ENCODE measurements around the gene TREML4.
"Not testable (repeated sequence)": the region's sequence is repeated elsewhere in the genome, so short reads cannot be mapped to it uniquely, and the experiment has no call there.

TREML4 gene

GRCh38 chr6:41208439-41209106, 19.6 kb upstream of the TREML4 start:
- no peak for DNase-seq

- no peak for DNase-seq
Observed at GRCh38 chr6:41209547-41210320, 18.4 kb upstream of the TREML4 start.

- no peak for DNase-seq
Observed at GRCh38 chr6:41214559-41215238, 13.4 kb upstream of the TREML4 start.

GRCh38 chr6:41215777-41216176, 12.4 kb upstream of the TREML4 start:
- DNase-seq = no peak

- DNase-seq = no peak
Observed at GRCh38 chr6:41216616-41217015, 11.5 kb upstream of the TREML4 start.

- DNase-seq = no peak
Observed at GRCh38 chr6:41222045-41222444, 6.1 kb upstream of the TREML4 start.

- DNase-seq = no peak
Observed at GRCh38 chr6:41222513-41222912, 5.6 kb upstream of the TREML4 start.

- no peak for DNase-seq
Observed at GRCh38 chr6:41224800-41225199, 3.3 kb upstream of the TREML4 start.

- DNase-seq = no peak
Observed at GRCh38 chr6:41226752-41227151, 1.4 kb upstream of the TREML4 start.

- DNase-seq = no peak
Observed at GRCh38 chr6:41228616-41229015, 467 bp downstream of the TREML4 start.

GRCh38 chr6:41229721-41230120, 1.6 kb downstream of the TREML4 start:
- DNase-seq = no peak

- no peak for DNase-seq
Observed at GRCh38 chr6:41231246-41231645, 3.1 kb downstream of the TREML4 start.

GRCh38 chr6:41232667-41233066, 4.5 kb downstream of the TREML4 start:
- no peak for DNase-seq

GRCh38 chr6:41236276-41236675, 8.1 kb downstream of the TREML4 start:
- DNase-seq = no peak

GRCh38 chr6:41237128-41237527, 9.0 kb downstream of the TREML4 start:
- DNase-seq = no peak

- DNase-seq = no peak
Observed at GRCh38 chr6:41239467-41240159, 11.5 kb downstream of the TREML4 start.

- DNase-seq = not testable (repeated sequence)
Observed at GRCh38 chr6:41246529-41246928, 18.4 kb downstream of the TREML4 start.

GRCh38 chr6:41247288-41247865, 19.2 kb downstream of the TREML4 start:
- DNase-seq = no peak

- no peak for DNase-seq
Observed at GRCh38 chr6:41247882-41248705, 19.9 kb downstream of the TREML4 start.

GRCh38 chr6:41252401-41253169, 24.4 kb downstream of the TREML4 start:
- no peak for DNase-seq

GRCh38 chr6:41255110-41255509, 27.0 kb downstream of the TREML4 start:
- DNase-seq = no peak
